ENCODE data around the gene BCL11A.

BCL11A gene

DNA sequence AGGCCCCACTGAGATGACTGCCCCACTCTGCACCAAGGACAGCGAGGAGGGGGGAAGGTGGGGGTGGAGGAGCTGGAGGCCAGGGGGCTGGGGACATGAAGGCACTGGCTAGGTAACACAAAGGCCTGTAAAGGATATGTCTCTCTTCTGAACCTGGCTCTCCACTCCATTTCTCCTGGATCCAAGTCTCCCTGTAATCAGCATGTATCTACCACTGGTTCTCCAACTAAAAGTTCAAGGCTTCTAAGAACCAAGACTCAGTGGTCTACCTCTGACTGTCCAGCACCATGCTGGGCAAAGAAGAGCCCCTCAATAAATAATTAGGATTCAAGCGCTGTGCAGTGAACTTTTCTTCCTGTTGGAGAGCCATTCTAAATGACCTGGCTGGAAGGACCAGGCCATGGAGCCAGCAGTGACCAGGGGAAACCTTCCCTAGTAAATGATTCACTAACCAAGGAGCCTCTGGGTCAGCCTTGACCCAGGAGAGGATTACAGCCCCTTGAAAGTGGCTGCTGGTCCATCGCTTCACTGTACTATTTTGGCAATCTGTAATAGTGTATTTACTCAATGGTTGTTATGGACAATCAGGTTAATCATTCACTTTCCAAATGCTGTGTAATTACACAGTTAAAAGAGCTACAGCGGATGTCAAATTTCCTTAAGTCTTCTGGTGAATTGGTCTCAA lies 73.2 kb downstream of the BCL11A start:
- TF ChIP-seq RARB (CRISPR knock-in tag; IDR thresholded peaks at IDR 0.05) = no peak
- TF ChIP-seq ZNF8 (CRISPR knock-in tag; IDR thresholded peaks at IDR 0.05) = no peak
- TF ChIP-seq ZC3H10 (CRISPR knock-in tag; IDR thresholded peaks at IDR 0.05) = no peak
- TF ChIP-seq, protein P1, sequence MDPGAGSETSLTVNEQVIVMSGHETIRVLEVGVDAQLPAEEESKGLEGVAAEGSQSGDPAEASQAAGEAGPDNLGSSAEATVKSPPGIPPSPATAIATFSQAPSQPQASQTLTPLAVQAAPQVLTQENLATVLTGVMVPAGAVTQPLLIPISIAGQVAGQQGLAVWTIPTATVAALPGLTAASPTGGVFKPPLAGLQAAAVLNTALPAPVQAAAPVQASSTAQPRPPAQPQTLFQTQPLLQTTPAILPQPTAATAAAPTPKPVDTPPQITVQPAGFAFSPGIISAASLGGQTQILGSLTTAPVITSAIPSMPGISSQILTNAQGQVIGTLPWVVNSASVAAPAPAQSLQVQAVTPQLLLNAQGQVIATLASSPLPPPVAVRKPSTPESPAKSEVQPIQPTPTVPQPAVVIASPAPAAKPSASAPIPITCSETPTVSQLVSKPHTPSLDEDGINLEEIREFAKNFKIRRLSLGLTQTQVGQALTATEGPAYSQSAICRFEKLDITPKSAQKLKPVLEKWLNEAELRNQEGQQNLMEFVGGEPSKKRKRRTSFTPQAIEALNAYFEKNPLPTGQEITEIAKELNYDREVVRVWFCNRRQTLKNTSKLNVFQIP (CRISPR knock-in tag; IDR thresholded peaks at IDR 0.05; ENCODE audit: borderline replicate concordance, low read depth) = no peak
- TF ChIP-seq, protein P2, sequence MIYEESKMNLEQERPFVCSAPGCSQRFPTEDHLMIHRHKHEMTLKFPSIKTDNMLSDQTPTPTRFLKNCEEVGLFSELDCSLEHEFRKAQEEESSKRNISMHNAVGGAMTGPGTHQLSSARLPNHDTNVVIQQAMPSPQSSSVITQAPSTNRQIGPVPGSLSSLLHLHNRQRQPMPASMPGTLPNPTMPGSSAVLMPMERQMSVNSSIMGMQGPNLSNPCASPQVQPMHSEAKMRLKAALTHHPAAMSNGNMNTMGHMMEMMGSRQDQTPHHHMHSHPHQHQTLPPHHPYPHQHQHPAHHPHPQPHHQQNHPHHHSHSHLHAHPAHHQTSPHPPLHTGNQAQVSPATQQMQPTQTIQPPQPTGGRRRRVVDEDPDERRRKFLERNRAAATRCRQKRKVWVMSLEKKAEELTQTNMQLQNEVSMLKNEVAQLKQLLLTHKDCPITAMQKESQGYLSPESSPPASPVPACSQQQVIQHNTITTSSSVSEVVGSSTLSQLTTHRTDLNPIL (CRISPR knock-in tag; IDR thresholded peaks at IDR 0.05; ENCODE audit: low read depth) = no peak
- no peak for ATAC-seq

DNA sequence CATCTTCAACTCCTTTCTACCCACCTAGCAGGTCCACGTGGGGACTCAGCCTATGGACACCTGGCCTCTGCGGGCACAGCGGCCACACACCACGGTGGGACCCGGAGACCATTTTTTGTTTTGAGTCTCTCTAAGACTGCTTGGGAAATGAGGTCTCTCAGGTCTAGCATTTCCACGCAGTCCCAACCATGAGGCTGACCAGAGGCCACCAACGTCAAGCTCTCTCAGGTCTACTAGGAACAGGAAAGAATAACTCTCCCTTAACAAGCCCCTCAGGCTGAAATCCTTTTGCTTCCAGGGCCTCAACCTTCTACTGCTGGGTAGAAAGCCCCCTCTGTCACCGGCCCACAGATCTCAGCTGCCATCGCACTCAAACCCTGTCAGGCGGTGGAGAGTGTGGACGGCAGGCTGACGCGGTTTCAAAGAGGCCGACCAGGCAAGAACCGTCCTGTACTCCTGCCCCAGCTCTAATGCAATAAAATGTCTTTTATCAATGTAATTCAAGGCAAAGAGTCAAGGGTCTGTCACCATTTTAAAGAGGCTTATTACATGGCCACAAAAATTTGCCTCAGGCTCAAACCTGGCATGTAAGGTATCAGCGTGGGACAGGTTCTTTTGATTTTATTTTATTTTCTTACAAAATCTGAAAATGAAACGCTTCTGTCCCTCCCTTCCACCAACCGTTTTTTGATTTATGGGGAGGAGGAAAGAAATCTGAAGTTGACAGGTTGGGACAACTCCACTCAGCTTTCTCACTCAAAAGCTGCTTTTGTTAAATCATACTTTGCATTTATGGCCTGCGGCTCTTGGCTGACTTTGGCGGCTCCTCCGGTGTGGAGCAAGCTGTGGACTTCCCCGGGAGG lies 74.0 kb downstream of the BCL11A start:
- TF ChIP-seq PATZ1 (CRISPR knock-in tag; IDR thresholded peaks at IDR 0.05; ENCODE audit: borderline replicate concordance) (no peak), TCF4 (CRISPR knock-in tag; IDR thresholded peaks at IDR 0.05; ENCODE audit: borderline replicate concordance) (no peak), RARB (CRISPR knock-in tag; IDR thresholded peaks at IDR 0.05) (no peak), ISL1 (CRISPR knock-in tag; IDR thresholded peaks at IDR 0.05) (no peak), ZNF565 (CRISPR knock-in tag; conservative IDR thresholded peaks at IDR 0.05; ENCODE audit: low read depth) (no peak), CSDC2 (CRISPR knock-in tag; IDR thresholded peaks at IDR 0.05) (no peak), OSR1 (CRISPR knock-in tag; IDR thresholded peaks at IDR 0.05) (no peak), SNAI2 (CRISPR knock-in tag; IDR thresholded peaks at IDR 0.05) (no peak), ARNTL (CRISPR knock-in tag; IDR thresholded peaks at IDR 0.05; ENCODE audit: borderline replicate concordance, low read depth) (no peak), ZNF70 (CRISPR knock-in tag; IDR thresholded peaks at IDR 0.05) (no peak), ZC3H10 (CRISPR knock-in tag; IDR thresholded peaks at IDR 0.05) (no peak), ESRRG (CRISPR knock-in tag; IDR thresholded peaks at IDR 0.05) (no peak), TOX (CRISPR knock-in tag; IDR thresholded peaks at IDR 0.05; ENCODE audit: borderline replicate concordance) (no peak), ZFP30 (CRISPR knock-in tag; IDR thresholded peaks at IDR 0.05) (no peak), ZNF8 (CRISPR knock-in tag; IDR thresholded peaks at IDR 0.05) (no peak), GLIS3 (CRISPR knock-in tag; IDR thresholded peaks at IDR 0.05) (no peak)
- TF ChIP-seq, protein P1 (CRISPR knock-in tag; IDR thresholded peaks at IDR 0.05; ENCODE audit: borderline replicate concordance, low read depth) = no peak
- no peak for ATAC-seq

GRCh38 chr2:60478660-60479059 lies 74.8 kb downstream of the BCL11A start:
- TF ChIP-seq GLIS3 (CRISPR knock-in tag; IDR thresholded peaks at IDR 0.05) (no peak), PATZ1 (CRISPR knock-in tag; IDR thresholded peaks at IDR 0.05; ENCODE audit: borderline replicate concordance) (no peak), ISL1 (CRISPR knock-in tag; IDR thresholded peaks at IDR 0.05) (no peak), PPARA (CRISPR knock-in tag; IDR thresholded peaks at IDR 0.05; ENCODE audit: borderline replicate concordance) (no peak), RARB (CRISPR knock-in tag; IDR thresholded peaks at IDR 0.05) (no peak)
- ATAC-seq = no peak

All from SK-N-SH treated with all-trans-retinoic acid at 6 μM for 48 hours (cell line).